PC-9 (cell line): Measurements from ENCODE around the gene PAK2. TPM values are rescaled to one million over a fixed set of nuclear protein-coding genes. Genes with fewer than 3 reads are reported as not detected.

Experiments used
- Bru-seq: library from RNA; stranded (reverse); fragments of 400-500 nt; gene quantifications from one replicate; lab custom pipeline; 2021; lab: Mats Ljungman, UMichigan
- BruChase-seq, 2 experiments: library from RNA; stranded (reverse); fragments of 400-500 nt; gene quantifications; one replicate each; lab custom pipeline; 2021; lab: Mats Ljungman, UMichigan
- BruUV-seq: library from RNA; stranded (reverse); fragments of 400-500 nt; replicated peaks from 2 replicates; lab custom pipeline; 2021; lab: Mats Ljungman, UMichigan
- CTCF ChIA-PET: fragments of 300-600 bp; sonication (Branson Sonifier 250); formaldehyde crosslinking; loops from one replicate; lab custom pipeline; 2022; ENCODE audit warnings: antibody characterized with exemption; lab: Charles Lee
- POLR2A ChIA-PET: fragments of 300-600 bp; sonication (Branson Sonifier 250); formaldehyde crosslinking; loops from one replicate; lab custom pipeline; 2022; ENCODE audit warnings: antibody characterized with exemption; ENCODE audit not compliant: unreplicated experiment; lab: Charles Lee
- DNase-seq, 2 experiments: peaks; one replicate each; pipeline versions ENCODE4 v3.0.0 to v3.0.0-alpha.2; 2015 to 2022; ENCODE audit warnings: mixed read lengths in 1 of 2
- H2AFZ ChIP-seq: fragments of 200-600 bp; sonication (generic); 2 replicates; pipeline ENCODE4 v1.8.1; 2017; ENCODE audit warnings: antibody characterized with exemption
- H3F3A ChIP-seq: fragments of 200-600 bp; sonication (generic); 2 replicates; pipeline ENCODE4 v1.8.1; 2017; ENCODE audit warnings: antibody characterized with exemption, mild to moderate bottlenecking, low read depth; ENCODE audit not compliant: insufficient read depth
- H3K27ac ChIP-seq: fragments of 200-600 bp; sonication (generic); 2 replicates; pipeline ENCODE4 v1.6.1; 2016; ENCODE audit warnings: mixed run types
- H3K27me3 ChIP-seq: fragments of 200-600 bp; sonication (generic); 2 replicates; pipeline ENCODE4 v1.6.1; 2016; ENCODE audit warnings: low read depth, mixed run types; ENCODE audit not compliant: insufficient read depth
- H3K36me3 ChIP-seq: fragments of 200-600 bp; sonication (generic); 2 replicates; pipeline ENCODE4 v1.6.1; 2016; ENCODE audit warnings: low read depth, mixed run types
- H3K4me1 ChIP-seq: fragments of 200-600 bp; sonication (generic); replicated peaks from 2 replicates; pipeline ENCODE4 v1.6.1; 2016; ENCODE audit warnings: mixed run types; ENCODE audit not compliant: insufficient read depth
- H3K4me2 ChIP-seq: fragments of 200-600 bp; sonication (generic); 2 replicates; pipeline ENCODE4 v1.6.1; 2017; ENCODE audit warnings: mixed run types
- H3K4me3 ChIP-seq: fragments of 200-600 bp; sonication (generic); 2 replicates; pipeline ENCODE4 v1.6.1; 2016; ENCODE audit warnings: mixed run types
- H3K79me2 ChIP-seq: fragments of 200-600 bp; sonication (generic); 2 replicates; pipeline ENCODE4 v1.6.1; 2017; ENCODE audit warnings: low read depth, mixed run types
- H3K9me2 ChIP-seq: fragments of 200-600 bp; sonication (generic); 2 replicates; pipeline ENCODE4 v1.8.1; 2017; ENCODE audit warnings: mild to moderate bottlenecking; ENCODE audit not compliant: insufficient read depth
- H3K9me3 ChIP-seq: fragments of 200-600 bp; sonication (generic); 2 replicates; pipeline ENCODE4 v1.8.1; 2016; ENCODE audit warnings: low read depth; ENCODE audit not compliant: insufficient read depth
- H4K20me1 ChIP-seq: fragments of 200-600 bp; sonication (generic); 2 replicates; pipeline ENCODE4 v1.8.1; 2017; ENCODE audit not compliant: insufficient read depth
- CTCF ChIP-seq: fragments of 200-600 bp; sonication (generic); conservative IDR thresholded peaks from 2 replicates; pipeline ENCODE4 v1.6.1; 2017; ENCODE audit warnings: mixed run types, antibody characterized with exemption, mild to moderate bottlenecking, moderate library complexity
- EZH2 ChIP-seq: fragments of 200-600 bp; sonication (generic); IDR thresholded peaks from 2 replicates; pipeline ENCODE4 v1.8.0; 2017; ENCODE audit warnings: antibody characterized with exemption, low read depth
- intact Hi-C: fragments of 100-400 bp; cut with micrococcal nuclease; formaldehyde crosslinking; loops from one replicate; pipeline ENCODE4 v1.10.0; 2022; ENCODE audit not compliant: unreplicated experiment
- long read RNA-seq: library from polyadenylated mRNA; stranded (forward); transcript quantifications from one replicate; pipeline ENCODE4 v2.0.0, GENCODE V29; 2022
- total RNA-seq: library from RNA; stranded (reverse); gene quantifications from 2 replicates; pipeline ENCODE4 v1.2.3, GENCODE V29; 2021

PAK2 gene
- total RNA-seq (78.6 and 113 TPM in 2 replicates), Bru-seq, nascent RNA (percentile 91 among the genes with signal in this experiment), BruChase-seq, experiment 1, labeled RNA remaining after a 2-hour chase (percentile 90 among the genes with signal in this experiment), BruChase-seq, experiment 2, labeled RNA remaining after a 6-hour chase (percentile 94 among the genes with signal in this experiment)
- long read RNA-seq, full-length matches to known transcripts, result 28 of 49 reads
- long read RNA-seq, partial matches to known transcripts, result 5 of 49 reads
- long read RNA-seq, other reads (novel, unspliced or antisense), result 16 of 49 reads

DNA sequence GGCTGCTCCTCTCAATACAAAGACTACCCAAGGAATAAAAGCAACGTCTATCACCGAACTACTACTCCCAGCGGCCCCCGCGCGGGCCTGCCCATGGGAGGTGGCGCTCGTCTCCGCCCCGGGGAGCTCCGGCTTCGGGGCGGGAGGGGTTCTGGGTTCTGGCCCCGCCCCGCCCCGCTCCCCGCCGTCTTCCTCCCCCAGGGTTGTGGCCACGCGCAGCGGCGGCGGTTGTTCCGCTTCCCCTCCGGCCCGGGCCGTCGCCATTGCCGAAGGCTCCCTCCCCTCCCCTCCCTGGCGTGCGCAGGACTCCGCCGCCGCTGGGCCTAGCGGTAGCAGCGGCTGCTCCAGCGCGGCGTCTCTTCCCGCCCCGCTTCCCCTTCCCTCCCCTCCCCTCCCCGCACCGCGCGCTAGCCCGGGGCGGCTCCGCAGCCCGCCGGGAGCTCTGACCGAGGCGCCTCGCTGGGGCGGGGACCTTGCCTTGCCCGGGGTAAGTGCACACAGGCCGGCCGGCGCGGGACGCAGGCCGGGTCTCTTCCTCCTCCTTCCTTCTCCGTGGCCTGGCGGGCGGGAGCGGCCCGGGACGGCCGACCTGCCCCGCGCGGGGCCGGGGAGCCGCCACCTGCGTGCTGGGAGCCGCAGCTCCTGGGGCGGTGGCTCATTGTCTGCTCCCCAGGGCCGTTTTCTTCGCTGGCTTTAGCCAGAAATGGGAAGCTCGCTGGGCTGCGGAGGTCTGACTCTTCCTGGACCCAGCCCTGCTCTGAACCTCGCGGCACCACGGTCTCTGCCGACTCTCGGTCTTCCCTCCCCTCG is at the start of gene PAK2:
Gene PAK2 (plus strand): TSS at position 187 of the 810 bp plus-strand sequence. CDS start 42,790 bp downstream, outside the sequence.
- peaks cover 50% of the 10 kb centered on the region for H3K79me2 ChIP-seq
- no TSS peak for BruUV-seq
- intact Hi-C loops, result loop anchor here (2.0 to 5.0 kb wide), 2 partner anchors 53 to 127 kb away; partner anchors contain the start of gene SENP5

DNA sequence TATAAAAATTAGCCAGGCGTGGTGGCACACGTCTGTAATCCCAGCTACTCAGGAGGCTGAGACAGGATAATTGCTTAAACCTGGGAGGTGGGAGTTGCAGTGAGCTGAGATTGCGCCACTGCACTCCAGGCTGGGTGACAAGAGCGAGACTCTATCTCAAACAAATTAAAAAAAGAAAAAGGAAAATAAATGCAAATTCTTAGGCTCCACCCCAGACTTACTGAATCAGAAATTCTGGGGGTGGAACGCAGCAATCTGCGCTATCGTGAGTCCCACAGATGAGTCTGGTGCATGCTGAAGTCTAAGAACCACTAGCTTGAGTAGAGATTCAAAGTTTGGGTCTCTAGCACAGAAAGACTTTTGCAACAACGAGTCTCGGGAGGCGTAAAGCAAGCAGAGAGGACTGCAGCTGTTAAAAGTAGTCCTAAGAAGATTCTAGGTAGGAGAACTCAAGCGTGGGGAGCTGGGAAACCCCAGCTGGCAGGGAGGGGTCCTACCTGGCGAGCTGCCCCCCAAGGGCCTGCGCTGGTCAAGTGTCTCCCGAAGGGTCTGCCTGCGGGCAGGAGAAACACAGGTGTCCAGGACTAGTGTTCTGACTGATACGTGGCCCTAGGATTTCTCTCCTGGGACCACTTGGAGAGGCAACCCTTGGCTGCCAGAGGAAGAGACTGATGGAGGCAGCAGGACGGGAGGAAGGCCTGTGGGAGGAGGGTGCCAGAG is 49.6 kb upstream of the PAK2 start:
- no peak overlapping the region for H3K4me2 ChIP-seq
- H3K27ac ChIP-seq, result no peak overlapping the region
- H3K27me3 ChIP-seq, result no peaks in the 10 kb centered on the region
- no peak overlapping the region for H2AFZ ChIP-seq
- CTCF ChIA-PET, result interaction anchor here (1.1 kb wide), 1 partner anchor 81 kb away, joined by 3 read pairs; no protein-coding TSS in a partner anchor
- BruUV-seq, result no TSS peak
- TF ChIP-seq EZH2 (no peak), CTCF (no peak)
- H3K9me3 ChIP-seq, result no peaks in the 10 kb centered on the region
- H3K9me2 ChIP-seq, result no peaks in the 10 kb centered on the region
- H3K79me2 ChIP-seq, result no peaks in the 10 kb centered on the region
- DNase-seq, result no peak
- H3F3A ChIP-seq, result peaks cover 6% of the 10 kb centered on the region; the same call in 1 of the 2 replicates
- H3K4me3 ChIP-seq, result no peak overlapping the region
- intact Hi-C loops, result loop anchor here (10.0 kb wide), 1 partner anchor 255 kb away; the partner anchor contains the start of gene NCBP2
- POLR2A ChIA-PET, result no interaction called here
- no peaks in the 10 kb centered on the region for H3K36me3 ChIP-seq
- 0 out of 2 replicates have a peak, but pooled peaks cover 9% of the 10 kb centered on the region for H3K4me1 ChIP-seq
- H4K20me1 ChIP-seq, result no peaks in the 10 kb centered on the region

More for the DNA sequence above, at the start of gene PAK2:
- Histone ChIP-seq H3K4me1 (peaks cover 11% of the 10 kb centered on the region), H3K36me3 (0 out of 2 replicates have a peak, but pooled peaks cover 5% of the 10 kb centered on the region), H3F3A (peaks cover 29% of the 10 kb centered on the region; the same call in 1 of the 2 replicates), H3K4me2 (peak within 1 kb of the TSS; percentile 84), H3K27ac (peak within 1 kb of the TSS; percentile 80), H3K4me3 (peak within 1 kb of the TSS; percentile 85), H3K27me3 (no peaks in the 10 kb centered on the region), H3K9me3 (no peaks in the 10 kb centered on the region), H2AFZ (peak within 1 kb of the TSS; percentile 84), H4K20me1 (peaks cover 23% of the 10 kb centered on the region), H3K9me2 (no peaks in the 10 kb centered on the region)
- peak; percentile 72 to 93 for DNase-seq
- TF ChIP-seq CTCF (no peak), EZH2 (no peak)
- ChIA-PET POLR2A (interaction anchor here (0.6 to 0.9 kb wide), 12 partner anchors 8 to 569 kb away, joined by 3 to 12 read pairs (median 4); partner anchors contain the start of genes CEP19 and PIGX), CTCF (interaction anchor here (0.5 to 1.4 kb wide), 7 partner anchors 21 to 760 kb away, joined by 3 to 7 read pairs (median 5); partner anchors contain the start of genes CEP19 and PIGX)
